M059J (cell line): ENCODE data around the gene SEPTIN1. TPM values are rescaled to one million over a fixed set of nuclear protein-coding genes. Genes with fewer than 3 reads are reported as not detected.
A peak's percentile ranks its signal among the peaks of the same experiment; 100 is the strongest.
"Not testable (repeated sequence)": the region's sequence is repeated elsewhere in the genome, so short reads cannot be mapped to it uniquely, and the experiment has no call there.

Experiments
- DNase-seq: peaks from one replicate; pipeline ENCODE4 v3.0.0-alpha.2; 2012; ENCODE audit warnings: low read depth
- total RNA-seq: library from RNA; depleted of rRNA; stranded (reverse); fragments of >200 nt; shearing (Covaris generic); gene quantifications from 2 replicates; pipeline ENCODE4 v1.2.3, GENCODE V29; 2014

The SEPTIN1 gene
- total RNA-seq, 1 experiment from 2014 or later: 0.17 TPM

DNA sequence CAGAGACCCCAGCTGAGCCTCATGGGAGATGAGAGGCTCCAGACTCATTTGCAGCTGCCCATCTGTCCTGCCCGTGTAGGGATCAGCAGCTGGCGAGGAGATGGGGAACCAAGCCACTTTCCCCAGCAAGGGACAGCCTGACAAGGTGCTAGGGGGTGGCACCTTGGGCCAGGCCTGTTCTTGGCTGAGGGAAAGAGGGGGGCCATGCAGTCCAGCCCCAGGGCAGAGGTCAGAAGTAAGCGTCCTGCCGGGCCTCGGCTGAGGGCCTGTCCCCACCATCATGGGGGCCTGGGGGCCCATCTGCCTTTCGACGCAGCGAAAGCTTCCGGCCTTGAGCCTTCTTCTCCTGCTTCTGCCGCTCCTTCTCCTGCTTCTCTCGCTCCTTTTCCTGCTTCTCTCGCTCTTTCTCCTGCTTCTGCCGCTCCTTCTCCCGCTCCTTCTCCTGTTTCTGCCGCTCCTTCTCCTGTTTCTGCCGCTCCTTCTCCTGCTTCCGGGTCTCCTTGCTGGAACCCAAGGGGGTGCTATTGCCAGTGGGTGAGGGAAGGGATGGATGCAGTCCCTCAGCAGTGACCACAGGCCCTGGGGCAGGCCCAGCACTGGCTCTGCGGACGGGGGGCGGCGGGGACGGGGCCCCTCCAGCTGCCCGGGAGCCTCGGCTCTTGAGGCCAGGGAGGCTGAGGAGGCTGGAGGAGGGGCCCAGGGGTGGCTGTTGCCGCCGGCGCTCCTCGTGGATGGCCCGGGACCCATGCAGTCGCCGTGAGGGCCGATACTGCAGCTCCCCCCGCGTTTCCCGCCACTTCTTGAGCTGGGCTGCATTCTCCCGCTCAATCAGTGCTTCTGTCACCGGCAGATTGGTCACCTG is 24.4 kb downstream of the SEPTIN1 start:
- no peak for DNase-seq

DNA sequence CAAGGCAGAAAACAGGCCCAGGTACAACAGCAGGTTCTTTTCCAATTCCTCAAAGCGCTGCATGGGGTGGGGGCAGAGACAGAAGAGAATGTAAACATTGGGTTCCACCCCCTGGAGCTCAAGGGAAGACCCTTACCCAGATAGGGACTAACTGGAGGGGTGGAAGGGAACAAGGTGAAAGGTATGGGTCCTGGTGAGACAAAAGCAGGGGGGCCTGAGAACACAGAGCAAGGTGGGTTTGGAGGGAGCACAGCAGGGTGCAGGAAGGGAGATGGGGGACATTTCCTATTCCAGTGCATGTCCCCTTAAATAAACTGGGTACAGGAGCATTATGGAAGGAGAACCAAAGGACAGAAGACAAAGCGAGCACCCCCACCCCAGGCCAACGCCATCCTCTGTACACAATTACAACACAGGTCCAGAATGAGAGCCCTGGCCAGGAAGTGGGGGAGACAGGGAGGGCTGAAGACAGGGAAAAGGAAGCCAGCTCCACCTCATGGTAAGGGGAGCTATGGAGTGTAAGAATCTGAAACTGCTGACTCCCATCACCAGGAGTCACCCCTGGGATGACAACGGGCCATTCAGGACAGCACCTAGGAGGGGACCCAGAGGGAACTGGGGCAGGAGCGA is 25.2 kb downstream of the SEPTIN1 start:
- DNase-seq: peak; percentile 32

DNA sequence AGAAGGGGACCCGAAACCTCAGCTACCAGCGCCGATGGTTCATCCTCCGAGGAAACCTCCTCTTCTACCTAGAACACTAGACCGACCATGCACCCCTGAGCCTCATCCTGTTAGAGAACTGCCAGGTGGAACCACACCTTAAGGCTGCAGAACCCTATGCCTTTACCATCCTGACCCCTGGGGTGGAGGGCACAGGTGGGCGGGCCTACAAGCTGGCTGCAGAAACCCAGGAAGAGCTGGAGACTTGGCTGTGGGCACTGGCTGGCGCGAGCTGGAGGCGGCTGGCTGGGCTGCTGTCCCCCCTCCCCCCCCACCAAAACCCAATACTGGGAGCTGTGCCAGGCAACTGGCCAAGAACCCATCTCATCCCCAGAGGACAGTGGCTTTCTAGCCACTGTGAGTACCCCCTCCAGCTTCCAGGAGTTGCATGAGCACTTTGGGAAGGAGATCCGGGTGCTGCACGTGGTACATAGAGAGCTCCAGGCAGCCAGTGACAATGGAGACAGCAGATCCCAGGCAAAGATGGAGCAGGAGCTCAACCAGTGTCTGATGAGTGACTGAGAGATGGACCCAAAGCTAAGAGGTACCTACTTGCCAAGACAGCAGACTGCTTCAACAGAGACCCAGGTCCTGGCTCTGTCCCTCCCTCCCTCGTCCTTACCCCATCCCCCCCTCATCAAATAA is 25.8 kb downstream of the SEPTIN1 start:
- DNase-seq: peak; percentile 68

DNA sequence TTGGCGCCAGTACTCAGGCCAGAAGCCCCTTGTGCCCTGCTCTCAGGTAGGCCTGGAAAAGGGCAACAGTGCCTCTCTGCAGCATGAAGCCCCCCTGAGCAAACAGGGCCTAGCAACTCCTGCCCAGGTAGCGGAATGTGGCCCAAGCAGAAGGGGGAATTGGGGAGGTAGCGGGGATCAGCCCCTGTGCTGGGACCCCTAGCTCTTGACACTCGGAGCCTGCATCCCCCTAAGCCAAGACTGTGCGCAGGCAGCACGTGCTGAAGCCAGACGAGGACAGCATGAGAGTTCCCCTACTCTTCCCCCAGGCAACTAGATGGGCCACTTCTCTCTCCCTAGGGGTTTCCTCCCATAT is 26.4 kb downstream of the SEPTIN1 start:
- no peak for DNase-seq

GRCh38 chr16:30355144-30355953 is 27.0 kb downstream of the SEPTIN1 start, which contains the start of gene CD2BP2:
Gene CD2BP2 (minus strand): TSS chr16:30355308. CDS start chr16:30354681, 627 bp downstream.
- DNase-seq: peak; percentile 100

DNA sequence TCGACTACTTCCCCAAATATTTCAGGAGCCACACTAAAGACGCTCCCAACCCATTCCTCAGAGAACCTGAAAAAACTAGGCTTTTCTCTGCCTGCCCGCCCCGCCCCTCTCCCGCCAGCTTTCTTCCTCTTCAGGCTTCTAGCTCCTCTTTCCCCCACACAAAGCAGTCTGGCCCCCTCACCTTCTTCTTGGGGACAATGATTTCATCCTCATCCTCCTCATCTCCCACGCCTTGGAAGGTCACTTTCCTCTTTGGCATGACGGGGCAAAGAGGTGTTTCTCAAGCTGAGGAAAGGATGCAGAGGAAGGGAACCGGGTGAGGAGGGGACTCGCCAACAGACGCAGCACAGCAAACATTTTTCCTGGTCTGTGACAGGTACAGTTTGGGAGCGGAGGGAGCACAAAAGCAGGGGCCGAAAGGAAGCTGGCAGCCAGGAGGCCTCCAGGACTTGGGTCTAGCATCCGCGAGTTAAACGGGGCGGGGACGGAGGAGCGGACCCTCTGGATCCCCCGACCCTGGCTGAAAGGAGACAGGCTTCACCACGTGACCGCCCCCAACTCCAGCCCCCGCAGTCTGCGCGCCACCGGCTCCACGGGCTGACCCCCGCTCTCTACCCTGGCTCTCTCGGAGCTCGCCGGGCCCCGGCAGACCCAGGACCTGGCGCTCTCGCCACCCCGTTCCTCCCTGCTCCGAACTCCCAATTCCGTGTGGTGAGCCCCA is 27.8 kb downstream of the SEPTIN1 start:
- no peak for DNase-seq

- DNase-seq: no peak
These were observed 28.8 kb downstream of the SEPTIN1 start for GRCh38 chr16:30353438-30354129.

DNA sequence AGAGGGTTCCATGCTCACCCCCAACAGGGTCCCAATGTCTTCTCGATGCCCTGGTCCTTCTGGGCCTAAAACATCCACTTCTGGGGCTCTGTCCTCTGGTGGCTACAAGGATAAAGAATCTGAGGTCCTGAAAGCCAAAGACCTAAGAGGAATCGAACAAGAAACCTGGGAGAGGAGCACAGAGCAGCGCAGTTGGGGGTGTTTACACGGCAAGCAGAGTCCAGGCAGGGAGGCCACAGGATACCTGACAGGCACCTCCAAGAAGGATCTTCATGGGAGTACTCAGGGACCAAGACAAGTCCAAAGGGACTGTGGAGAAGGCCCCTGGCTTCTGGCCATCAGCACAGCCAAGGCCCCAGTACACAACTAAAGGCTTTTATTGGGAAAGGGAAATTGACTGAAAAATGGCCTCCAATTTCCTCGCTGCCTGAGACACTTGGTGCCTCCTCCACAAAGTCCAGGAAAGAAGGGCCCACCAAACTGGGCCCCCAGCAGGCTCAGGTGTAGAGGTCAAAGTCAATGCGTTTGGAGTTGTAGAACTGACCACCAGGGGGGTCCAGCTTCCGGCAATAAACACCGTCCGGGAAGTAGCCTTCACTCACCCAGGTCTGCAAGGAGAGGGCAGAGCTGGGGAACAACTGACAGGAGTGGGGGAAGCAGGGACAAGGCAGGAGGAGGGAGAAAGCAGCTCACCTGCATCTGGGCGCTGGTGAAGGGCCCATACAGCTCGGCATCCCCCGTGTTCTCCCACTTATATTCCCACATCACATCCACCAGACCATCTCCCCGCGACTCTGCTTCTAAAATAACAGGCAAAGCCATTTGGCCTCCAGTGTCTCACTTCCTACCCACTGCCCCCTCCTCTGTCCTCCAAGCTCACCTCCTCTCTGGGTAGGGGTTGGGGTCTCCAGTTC is 29.6 kb downstream of the SEPTIN1 start:
- DNase-seq: no peak

DNA sequence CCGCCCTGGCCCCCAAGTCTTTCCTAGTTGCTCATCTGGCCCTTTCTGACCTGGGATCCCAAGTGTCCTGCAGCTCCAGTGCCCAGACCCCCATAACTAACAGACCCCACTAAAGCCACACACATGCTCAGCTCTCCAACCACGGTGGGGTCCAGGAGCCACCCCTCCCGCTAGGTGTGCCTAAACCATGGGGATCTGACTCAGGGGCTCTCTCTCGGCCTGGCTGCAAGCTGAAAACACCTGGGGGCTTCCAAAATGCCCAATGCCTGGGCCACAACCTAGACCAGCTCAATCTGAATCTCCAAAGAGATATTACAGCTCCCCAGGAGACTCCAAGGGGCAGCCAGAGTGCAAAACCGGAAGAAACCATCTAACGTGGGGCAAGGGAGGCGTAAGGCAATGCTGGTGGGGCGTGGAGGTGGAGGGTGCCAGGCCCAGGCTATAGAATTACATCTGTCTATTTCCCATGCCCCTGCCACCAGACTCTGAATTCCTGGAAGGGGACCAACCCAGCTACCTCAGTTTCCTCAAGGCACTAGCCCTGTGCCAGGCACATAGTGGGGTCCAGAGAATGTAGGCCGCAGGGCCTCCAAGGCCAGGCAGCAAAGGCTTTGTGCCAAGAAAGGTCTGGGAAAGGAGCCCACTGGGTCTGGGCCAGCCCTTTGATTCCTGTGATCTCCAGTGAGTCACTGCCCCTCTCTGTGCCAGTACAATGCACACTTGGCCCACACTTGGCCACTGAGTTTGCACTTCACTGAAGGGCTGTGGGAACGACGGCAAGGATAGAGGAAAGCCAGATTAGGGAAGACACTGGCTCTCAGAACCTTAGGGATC is 30.6 kb downstream of the SEPTIN1 start:
- DNase-seq: peak; percentile 94

- no peak for DNase-seq
These were observed 31.3 kb downstream of the SEPTIN1 start for GRCh38 chr16:30351001-30351441.

GRCh38 chr16:30350134-30350871 is 32.1 kb downstream of the SEPTIN1 start:
- peak; percentile 60 for DNase-seq

- DNase-seq: no peak
These were observed 32.7 kb downstream of the SEPTIN1 start for GRCh38 chr16:30349675-30350074.

- no peak for DNase-seq
These were observed 33.4 kb downstream of the SEPTIN1 start for GRCh38 chr16:30348929-30349328.

GRCh38 chr16:30348113-30348512 is 34.2 kb downstream of the SEPTIN1 start:
- no peak for DNase-seq

DNA sequence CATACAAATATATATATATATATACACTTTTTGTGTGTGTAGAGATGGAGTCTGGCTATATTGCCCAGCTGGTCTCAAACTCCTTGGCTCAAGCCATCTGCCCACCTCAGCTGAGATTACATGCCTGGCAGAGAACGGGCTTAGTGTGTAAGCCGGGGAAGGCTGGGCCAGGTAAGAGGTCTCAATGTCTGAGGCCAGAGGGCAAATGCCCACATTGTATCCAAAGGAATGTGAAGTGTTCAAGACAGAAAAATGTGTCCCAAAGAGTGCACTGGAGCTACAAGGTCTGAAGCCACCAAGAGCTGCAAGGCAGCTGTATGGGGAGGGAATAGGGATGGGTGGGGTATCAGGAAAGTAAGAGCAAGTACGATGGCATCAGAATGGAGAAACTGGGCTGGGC is 36.1 kb downstream of the SEPTIN1 start:
- no peak for DNase-seq

GRCh38 chr16:30343491-30343820 is 38.9 kb downstream of the SEPTIN1 start:
- not testable (repeated sequence) for DNase-seq

DNA sequence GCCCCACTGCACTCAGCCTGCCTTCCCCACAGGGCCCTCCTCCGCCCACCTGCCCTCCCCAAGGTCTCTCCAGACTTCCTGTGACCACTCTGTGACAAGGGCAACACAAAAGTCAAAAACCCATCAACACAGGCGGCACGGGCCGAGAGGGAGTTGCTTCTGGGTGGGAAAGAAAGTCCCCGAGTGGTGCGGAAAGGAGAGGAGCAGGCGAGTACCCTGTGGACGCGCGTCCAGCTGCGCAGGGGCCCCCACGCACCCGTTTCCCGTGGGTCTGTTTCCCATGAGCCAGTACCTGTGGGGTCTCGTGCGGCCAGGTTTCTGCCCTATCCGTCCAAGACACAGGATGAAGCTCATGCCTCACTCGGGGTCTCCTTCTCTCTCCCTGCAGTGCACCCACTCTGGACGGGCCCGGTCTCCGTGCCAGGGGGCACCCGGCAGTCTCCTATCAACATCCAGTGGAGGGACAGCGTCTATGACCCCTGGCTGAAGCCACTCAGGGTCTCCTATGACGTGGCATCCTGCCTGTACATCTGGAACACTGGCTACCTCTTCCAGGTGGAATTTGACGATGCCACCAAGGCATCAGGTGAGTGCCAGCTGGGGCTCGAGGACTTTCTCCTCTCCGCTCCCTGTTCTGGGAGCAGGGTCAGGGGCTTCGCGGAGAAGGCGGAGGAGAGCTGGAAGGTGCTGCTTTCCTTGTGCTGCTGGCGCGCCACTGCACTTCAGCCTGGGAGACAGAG is 39.4 kb downstream of the SEPTIN1 start:
- DNase-seq: no peak
